Measurements from ENCODE around the gene TNFAIP2.

TNFAIP2 gene

GRCh38 chr14:103136388-103137271, 13.4 kb downstream of the TNFAIP2 start:
- H3K4me3 ChIP-seq (ENCODE audit: low read depth, low read length) = no peak overlapping the region
- DNase-seq (ENCODE audit: low read depth, low spot score) = peak; percentile 46
- TF ChIP-seq, protein P1, sequence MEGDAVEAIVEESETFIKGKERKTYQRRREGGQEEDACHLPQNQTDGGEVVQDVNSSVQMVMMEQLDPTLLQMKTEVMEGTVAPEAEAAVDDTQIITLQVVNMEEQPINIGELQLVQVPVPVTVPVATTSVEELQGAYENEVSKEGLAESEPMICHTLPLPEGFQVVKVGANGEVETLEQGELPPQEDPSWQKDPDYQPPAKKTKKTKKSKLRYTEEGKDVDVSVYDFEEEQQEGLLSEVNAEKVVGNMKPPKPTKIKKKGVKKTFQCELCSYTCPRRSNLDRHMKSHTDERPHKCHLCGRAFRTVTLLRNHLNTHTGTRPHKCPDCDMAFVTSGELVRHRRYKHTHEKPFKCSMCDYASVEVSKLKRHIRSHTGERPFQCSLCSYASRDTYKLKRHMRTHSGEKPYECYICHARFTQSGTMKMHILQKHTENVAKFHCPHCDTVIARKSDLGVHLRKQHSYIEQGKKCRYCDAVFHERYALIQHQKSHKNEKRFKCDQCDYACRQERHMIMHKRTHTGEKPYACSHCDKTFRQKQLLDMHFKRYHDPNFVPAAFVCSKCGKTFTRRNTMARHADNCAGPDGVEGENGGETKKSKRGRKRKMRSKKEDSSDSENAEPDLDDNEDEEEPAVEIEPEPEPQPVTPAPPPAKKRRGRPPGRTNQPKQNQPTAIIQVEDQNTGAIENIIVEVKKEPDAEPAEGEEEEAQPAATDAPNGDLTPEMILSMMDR (IDR thresholded peaks at IDR 0.05; ENCODE audit: low read depth, low read length) = peak; percentile 11
- in situ Hi-C loops (cut with HindIII; ENCODE audit: low sequenced_read_pairs) = no loop called here

DNA sequence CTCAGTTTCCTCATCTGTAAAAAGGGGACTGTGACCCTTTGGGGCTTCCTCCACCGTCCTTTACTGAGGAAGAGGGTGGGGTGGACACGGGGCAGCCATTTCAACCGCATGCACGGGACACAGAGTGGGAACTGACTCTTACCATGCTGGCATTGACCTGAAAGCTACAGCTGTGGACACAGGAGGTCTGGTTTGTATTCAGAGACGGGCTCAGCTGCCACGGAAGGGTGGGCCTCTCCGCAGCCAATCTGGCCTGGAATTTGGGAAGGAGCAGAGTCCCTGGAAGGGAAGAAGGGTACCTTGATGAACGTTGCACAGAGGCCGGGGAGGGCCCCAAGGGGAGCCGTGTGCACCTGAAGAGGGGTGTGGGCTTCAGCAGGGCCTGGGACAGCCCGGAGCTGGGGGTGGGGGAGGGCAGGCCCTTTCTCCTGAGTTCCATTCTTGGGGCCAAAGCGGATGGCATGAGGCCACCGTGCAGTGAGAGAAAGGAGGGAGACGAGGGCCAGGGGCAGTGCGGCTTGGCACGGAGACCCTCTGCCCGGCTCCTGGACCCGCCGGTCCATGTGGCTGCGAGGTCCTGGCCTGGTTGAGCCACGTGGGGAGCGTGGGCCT, 14.5 kb downstream of the TNFAIP2 start:
- DNase-seq (ENCODE audit: low read depth, low spot score) = no peak

DNA sequence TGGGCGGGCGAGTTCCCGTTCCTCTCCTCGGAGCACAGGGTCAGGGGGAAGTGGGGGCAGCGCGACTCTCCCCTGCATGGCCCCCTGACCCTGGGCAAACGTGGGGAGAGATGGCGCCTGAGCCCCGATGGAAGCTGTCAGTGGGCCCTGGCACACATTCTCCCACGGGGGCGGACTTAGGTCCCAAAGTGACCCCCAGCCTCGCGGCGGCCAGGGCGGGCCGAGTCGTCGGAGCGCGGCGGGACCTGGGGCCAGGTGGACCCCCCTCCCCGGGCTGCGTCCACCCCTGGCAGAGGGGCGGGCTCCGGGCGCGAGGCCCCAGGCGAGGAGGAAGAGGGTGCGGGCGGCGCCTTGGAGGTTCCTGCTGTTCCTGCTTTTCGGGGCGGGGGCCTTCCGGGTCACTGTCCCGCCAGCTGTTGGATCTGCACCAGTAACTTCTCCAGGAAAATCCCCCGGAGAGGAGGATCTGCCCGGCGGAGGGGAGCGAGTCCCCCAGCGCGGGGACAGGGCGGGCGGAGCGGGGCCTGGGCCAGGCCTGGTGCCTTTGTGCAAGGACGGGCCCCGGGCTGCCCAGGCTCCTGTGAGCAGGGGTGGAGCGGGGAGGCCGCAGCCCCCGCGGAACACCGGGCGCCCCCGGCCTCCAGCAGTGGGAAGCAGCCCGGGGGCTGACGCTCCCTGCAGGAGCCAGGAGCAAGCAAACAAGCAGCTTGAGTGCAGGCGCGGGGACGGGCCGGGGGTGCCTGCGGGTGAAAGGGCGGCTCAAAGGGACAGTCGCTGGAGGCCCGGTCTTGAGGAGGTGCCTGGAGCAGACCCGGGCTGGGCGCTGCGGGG, 15.3 kb downstream of the TNFAIP2 start:
- in situ Hi-C loops (cut with HindIII; ENCODE audit: low sequenced_read_pairs) = no loop called here

More for the DNA sequence above, 14.5 kb downstream of the TNFAIP2 start:
- TF ChIP-seq, protein P1 (IDR thresholded peaks at IDR 0.05; ENCODE audit: low read depth, low read length) = no peak
- H3K4me3 ChIP-seq (ENCODE audit: low read depth, low read length) = no peak overlapping the region
- in situ Hi-C loops (cut with HindIII; ENCODE audit: low sequenced_read_pairs) = no loop called here

DNA sequence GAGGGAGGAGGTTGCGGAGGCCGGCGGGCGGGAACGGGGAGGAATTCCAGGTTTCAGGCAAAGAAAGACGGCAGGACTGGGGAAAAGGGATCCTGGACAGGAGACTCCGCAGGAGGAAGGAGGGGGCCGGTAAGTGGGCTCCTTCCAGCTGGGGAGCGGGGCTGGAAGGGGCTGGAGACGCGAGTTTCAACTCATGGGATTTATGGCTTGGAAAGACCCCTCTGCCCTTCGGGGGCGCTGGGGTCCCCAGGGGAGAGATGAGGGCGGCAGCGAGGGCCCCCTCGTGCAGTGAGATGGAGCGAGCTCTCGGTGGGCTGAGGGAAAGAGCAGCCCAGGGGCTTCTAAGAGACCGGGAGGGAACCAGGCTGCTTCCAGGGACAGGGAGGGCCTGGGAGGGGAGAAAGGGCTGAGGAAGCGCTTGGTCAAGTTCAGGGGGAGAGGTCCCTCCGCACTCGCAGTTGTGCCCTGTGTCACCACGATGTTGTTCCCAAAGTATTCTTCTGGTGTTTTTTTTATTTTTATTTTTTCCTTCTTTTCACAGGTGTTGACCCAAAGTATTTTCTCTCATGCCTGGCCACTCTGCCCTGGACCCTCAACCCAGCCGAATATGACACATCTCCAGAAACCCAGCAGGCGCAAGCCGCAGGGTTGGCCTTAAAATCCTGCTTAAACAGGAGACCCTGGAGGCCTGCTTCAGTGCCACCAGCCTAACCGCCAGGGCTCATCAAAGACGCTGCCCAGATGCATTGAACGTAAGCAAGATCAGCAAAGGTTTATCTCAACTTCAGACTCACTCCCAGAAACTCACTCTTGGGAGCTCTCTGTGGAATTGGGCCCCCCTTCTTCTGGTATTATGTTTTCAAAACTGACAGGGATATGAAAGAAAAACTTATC, 16.1 kb downstream of the TNFAIP2 start:
- in situ Hi-C loops (cut with HindIII; ENCODE audit: low sequenced_read_pairs) = no loop called here
- no peak overlapping the region for H3K4me3 ChIP-seq (ENCODE audit: low read depth, low read length)
- TF ChIP-seq, protein P1 (IDR thresholded peaks at IDR 0.05; ENCODE audit: low read depth, low read length) = no peak
- no peak for DNase-seq (ENCODE audit: low read depth, low spot score)

More for the DNA sequence above, 15.3 kb downstream of the TNFAIP2 start:
- no peak for DNase-seq (ENCODE audit: low read depth, low spot score)
- TF ChIP-seq, protein P1 (IDR thresholded peaks at IDR 0.05; ENCODE audit: low read depth, low read length) = no peak
- H3K4me3 ChIP-seq (ENCODE audit: low read depth, low read length) = no peak overlapping the region

DNA sequence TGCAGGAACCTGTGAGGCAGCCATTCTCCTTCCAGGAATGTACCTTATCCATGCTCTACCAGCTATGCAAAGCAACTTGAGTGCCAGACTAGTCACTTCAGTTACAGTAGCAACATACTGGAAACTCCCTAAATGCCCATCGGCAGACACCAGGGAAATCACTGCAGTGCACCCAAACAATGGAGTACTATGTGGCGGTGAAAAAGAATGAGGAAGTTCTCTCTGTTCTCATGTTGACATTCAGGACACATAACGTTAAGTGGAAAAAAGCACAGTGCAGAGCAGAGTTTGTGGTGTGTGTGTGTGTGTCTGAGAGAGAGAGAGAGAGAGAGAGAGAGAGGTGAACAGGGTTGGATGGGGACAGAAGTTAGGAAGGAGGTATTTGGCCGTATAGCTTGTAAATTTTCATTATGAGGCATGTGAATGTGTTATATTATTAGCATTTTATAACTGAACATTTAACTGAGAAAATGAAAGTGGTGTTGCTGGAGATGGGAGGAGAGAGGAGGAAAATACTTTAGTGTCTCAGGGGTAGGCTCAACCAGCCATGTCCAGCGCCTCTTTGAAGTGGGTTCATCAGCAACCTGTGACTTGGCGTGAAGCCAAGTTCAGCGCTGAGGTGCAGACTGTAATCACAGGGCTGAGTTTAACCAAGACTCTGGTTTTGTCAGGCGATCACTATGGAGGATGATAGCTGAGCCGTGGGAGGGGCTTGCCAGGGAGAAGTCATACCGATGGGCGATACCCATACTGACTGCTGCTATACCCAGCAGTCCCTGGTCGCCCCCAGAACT, 17.3 kb downstream of the TNFAIP2 start:
- H3K4me3 ChIP-seq (ENCODE audit: low read depth, low read length) = no peak overlapping the region
- in situ Hi-C loops (cut with HindIII; ENCODE audit: low sequenced_read_pairs) = no loop called here
- TF ChIP-seq, protein P1 (IDR thresholded peaks at IDR 0.05; ENCODE audit: low read depth, low read length) = no peak
- DNase-seq (ENCODE audit: low read depth, low spot score) = no peak
